Right lobe of liver (tissue), 6 donors: Measurements from ENCODE around the gene SCN9A. TPM values are rescaled to one million over a fixed set of nuclear protein-coding genes. Genes with fewer than 3 reads are reported as not detected.

Source experiments
- ATAC-seq, 4 donors: fragments of 200-7000 bp; cut with Tn5 transposase; one replicate each; pipeline ENCODE4 v1.9.1; 2020; ENCODE audit warnings: mild to moderate bottlenecking in 4 of 4, moderate library complexity in 4 of 4
- DNase-seq, 3 donors: peaks; one replicate each; pipeline ENCODE4 v3.0.0-alpha.2; 2020
- H3K27ac ChIP-seq, 3 donors: fragments of 200-600 bp; one replicate each; pipeline ENCODE4 v1.8.0; 2022
- H3K27me3 ChIP-seq, 2 donors: fragments of 200-600 bp; one replicate each; pipeline ENCODE4 v1.8.0; 2022
- H3K36me3 ChIP-seq, 4 donors: fragments of 200-600 bp; sonication (generic) in 1 of 4; one replicate each; pipeline versions ENCODE4 v1.5.1 to v1.8.0; 2017 to 2022; ENCODE audit warnings: control low read depth in 1 of 4
- H3K4me1 ChIP-seq, 4 donors: fragments of 200-600 bp; sonication (generic) in 1 of 4; one replicate each; pipeline versions ENCODE4 v1.5.1 to v1.8.0; 2017 to 2022; ENCODE audit warnings: control low read depth in 1 of 4
- H3K4me3 ChIP-seq, 3 donors: fragments of 200-600 bp; one replicate each; pipeline ENCODE4 v1.8.0; 2022
- H3K9me3 ChIP-seq, 4 donors: fragments of 200-600 bp; sonication (generic) in 1 of 4; one replicate each; pipeline versions ENCODE4 v1.5.1 to v1.8.0; 2017 to 2022; ENCODE audit warnings: control low read depth in 1 of 4
- POLR2A ChIP-seq: fragments of 450-650 bp; IDR thresholded peaks from one replicate; pipeline ENCODE4 v1.6.1; 2017; ENCODE audit warnings: antibody characterized with exemption, mild to moderate bottlenecking
- WGBS: methylation state at CpG from one replicate; pipeline ENCODE4 v1.1.6; 2018; ENCODE audit warnings: low coverage, low lambda C conversion rate; ENCODE audit not compliant: insufficient coverage; ENCODE audit errors: missing lambda C conversion rate; 5-methylcytosine and 5-hydroxymethylcytosine counted together
- intact Hi-C, 2 donors: fragments of 100-400 bp; cut with DNase I; formaldehyde crosslinking; loops; one replicate each; pipeline versions ENCODE4 v1.11.2 to v1.14.1; 2022
- total RNA-seq, 6 experiments: library from RNA; depleted of rRNA in 2 of 6; stranded (reverse); fragments of >200 nt in 2 of 6; fragmentation: NEBNext Ultra II Directional in 3 of 6; extraction: Animal tissue kit (Norgen Biotek cat#: 25700) in 3 of 6; gene quantifications; one replicate each; pipeline versions ENCODE4 v1.1.0 to v1.2.4, GENCODE V29; 2016 to 2023
- TF ChIP-seq, protein P1 (sequence below), 4 donors: fragments of 200-600 bp in 3 of 4; fragments of 450-650 bp in 1 of 4; IDR thresholded peaks; one replicate each; pipeline versions ENCODE4 v1.5.1 to v1.8.0; 2016 to 2022; ENCODE audit warnings: antibody characterized with exemption in 4 of 4, mild to moderate bottlenecking in 2 of 4
- donor health status: DM: no; HTN: yes; CAD: no.
- donor health status: DM: no; HTN: no; CAD: no.
- donor health status: DM: no; HTN: no; CAD: no.
- donor health status: DM: no; HTN: yes; CAD: no.
- donor health status: DM: no; HTN: yes; CAD: no.

The SCN9A gene
- total RNA-seq, 6 experiments from 2014 or later, result 2.1 to 10.2 (median 5.1) TPM

DNA sequence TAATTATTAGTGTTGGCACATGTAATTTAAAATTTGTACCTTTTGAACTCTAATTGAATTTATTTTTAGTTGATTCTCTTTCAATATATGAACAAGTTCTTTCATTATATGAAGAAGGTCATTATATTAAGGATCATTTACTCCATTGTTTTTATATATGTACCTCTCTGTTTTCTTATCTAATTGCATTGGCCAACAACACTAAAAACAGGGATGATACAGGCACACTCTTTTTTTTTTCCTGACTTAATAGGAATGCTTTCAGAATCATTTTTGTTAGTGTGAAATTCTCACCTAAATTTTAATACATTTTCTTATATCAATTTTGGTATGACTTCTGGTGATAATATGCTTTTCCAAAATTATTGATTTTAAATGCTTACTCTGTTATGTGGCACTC lies 173.0 kb downstream of the SCN9A start:
- H3K4me1 ChIP-seq, result no peaks in the 10 kb centered on the region
- H3K4me3 ChIP-seq, result no peak overlapping the region
- ATAC-seq (no peak), DNase-seq (no peak)
- H3K9me3 ChIP-seq, result no peaks in the 10 kb centered on the region
- no peaks in the 10 kb centered on the region for H3K36me3 ChIP-seq
- intact Hi-C loops, result no loop called here
- TF ChIP-seq, protein P1, sequence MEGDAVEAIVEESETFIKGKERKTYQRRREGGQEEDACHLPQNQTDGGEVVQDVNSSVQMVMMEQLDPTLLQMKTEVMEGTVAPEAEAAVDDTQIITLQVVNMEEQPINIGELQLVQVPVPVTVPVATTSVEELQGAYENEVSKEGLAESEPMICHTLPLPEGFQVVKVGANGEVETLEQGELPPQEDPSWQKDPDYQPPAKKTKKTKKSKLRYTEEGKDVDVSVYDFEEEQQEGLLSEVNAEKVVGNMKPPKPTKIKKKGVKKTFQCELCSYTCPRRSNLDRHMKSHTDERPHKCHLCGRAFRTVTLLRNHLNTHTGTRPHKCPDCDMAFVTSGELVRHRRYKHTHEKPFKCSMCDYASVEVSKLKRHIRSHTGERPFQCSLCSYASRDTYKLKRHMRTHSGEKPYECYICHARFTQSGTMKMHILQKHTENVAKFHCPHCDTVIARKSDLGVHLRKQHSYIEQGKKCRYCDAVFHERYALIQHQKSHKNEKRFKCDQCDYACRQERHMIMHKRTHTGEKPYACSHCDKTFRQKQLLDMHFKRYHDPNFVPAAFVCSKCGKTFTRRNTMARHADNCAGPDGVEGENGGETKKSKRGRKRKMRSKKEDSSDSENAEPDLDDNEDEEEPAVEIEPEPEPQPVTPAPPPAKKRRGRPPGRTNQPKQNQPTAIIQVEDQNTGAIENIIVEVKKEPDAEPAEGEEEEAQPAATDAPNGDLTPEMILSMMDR (IDR thresholded peaks at IDR 0.05), result no peak
- TF ChIP-seq POLR2A, result no peak
- H3K27me3 ChIP-seq, result no peaks in the 10 kb centered on the region
- no peak overlapping the region for H3K27ac ChIP-seq

GRCh38 chr2:166197446-166197845 lies 178.3 kb downstream of the SCN9A start:
- Histone ChIP-seq H3K36me3 (no peaks in the 10 kb centered on the region), H3K27ac (no peak overlapping the region), H3K27me3 (no peaks in the 10 kb centered on the region), H3K4me3 (no peak overlapping the region), H3K4me1 (no peaks in the 10 kb centered on the region), H3K9me3 (no peaks in the 10 kb centered on the region)
- intact Hi-C loops, result no loop called here
- 31% methylated on average over 3 of the region's 3 CpGs for WGBS
- ATAC-seq (peak in 2 of 4 donors; percentile 20 to 23), DNase-seq (no peak)
- no peak for TF ChIP-seq POLR2A

DNA sequence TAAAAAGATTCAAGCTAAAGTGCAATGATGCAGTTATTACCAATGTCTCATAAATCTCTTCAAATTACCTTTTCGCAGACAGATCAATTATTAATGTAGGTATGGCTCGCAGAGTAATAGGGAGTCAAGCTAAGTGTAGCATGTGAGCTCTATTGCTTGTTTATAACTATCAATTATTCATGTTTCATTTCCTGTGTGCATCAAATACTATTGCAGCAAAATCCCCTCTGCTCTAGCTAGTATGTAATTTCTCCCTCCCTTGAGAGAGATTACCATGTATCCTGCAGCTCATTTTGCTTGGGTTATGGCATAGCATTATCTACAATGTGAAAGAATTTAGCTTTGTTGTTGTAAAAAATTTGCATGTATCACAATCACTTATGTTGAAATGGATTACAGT lies 182.3 kb downstream of the SCN9A start:
- ATAC-seq (no peak), DNase-seq (no peak)
- Histone ChIP-seq H3K36me3 (no peaks in the 10 kb centered on the region), H3K4me1 (no peaks in the 10 kb centered on the region), H3K4me3 (no peak overlapping the region), H3K9me3 (no peaks in the 10 kb centered on the region), H3K27ac (no peak overlapping the region), H3K27me3 (no peaks in the 10 kb centered on the region)
- intact Hi-C loops, result no loop called here
- TF ChIP-seq, protein P1 (IDR thresholded peaks at IDR 0.05), result no peak
- no peak for TF ChIP-seq POLR2A
- WGBS, result 95% methylated on average over 2 of the region's 2 CpGs

DNA sequence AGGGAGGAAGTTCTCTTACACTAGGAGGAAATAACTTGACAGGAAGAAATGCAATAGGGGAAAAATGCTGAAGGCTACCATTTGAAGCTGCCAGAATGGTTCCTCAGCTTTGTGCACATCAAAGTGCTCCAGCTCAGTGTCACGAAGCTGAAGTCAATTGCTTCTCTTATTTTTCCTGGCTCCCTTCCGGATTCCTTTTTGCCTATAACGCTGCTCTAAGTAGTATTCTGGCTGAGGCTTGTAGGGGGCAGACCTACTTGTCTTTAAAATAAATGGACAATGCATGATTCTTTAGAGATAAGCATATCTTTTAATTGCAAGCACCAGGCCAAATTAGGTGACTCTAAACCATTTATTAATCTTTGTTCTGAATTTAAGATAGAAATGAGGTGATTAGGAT lies 187.7 kb downstream of the SCN9A start:
- DNase-seq (no peak), ATAC-seq (no peak)
- TF ChIP-seq, protein P1 (IDR thresholded peaks at IDR 0.05), result no peak
- no peak for TF ChIP-seq POLR2A
- Histone ChIP-seq H3K36me3 (no peaks in the 10 kb centered on the region), H3K4me1 (no peaks in the 10 kb centered on the region), H3K27me3 (no peaks in the 10 kb centered on the region), H3K9me3 (no peaks in the 10 kb centered on the region), H3K4me3 (no peak overlapping the region), H3K27ac (no peak overlapping the region)
- intact Hi-C loops, result no loop called here
- WGBS, result 44% methylated on average over 3 of the region's 3 CpGs

DNA sequence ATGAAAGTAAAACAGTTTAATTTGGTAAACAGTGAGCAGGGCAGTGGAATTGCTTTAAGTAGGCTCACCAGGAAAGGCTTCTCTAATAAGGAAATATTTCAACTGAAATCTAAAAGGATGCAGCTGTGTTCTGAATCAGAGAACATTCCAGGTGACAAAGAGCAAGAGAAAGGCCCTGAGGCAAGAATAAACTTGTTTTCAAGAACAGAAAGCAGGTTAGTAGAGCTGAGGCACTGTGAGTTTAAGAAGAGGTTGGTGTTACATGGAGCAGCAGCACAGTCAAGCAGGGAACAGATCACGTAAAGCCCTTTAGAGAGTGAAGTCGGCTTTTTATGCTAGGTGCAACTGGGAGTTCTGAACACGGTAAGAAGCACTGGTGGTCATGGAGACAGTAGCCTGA lies 191.0 kb downstream of the SCN9A start:
- no peaks in the 10 kb centered on the region for H3K4me1 ChIP-seq
- H3K36me3 ChIP-seq, result no peaks in the 10 kb centered on the region
- TF ChIP-seq, protein P1 (IDR thresholded peaks at IDR 0.05), result no peak
- no peak for TF ChIP-seq POLR2A
- no peak overlapping the region for H3K4me3 ChIP-seq
- ATAC-seq, result no peak
- 87% methylated on average over 3 of the region's 3 CpGs for WGBS
- no peak for DNase-seq
- H3K27me3 ChIP-seq, result no peaks in the 10 kb centered on the region
- no peak overlapping the region for H3K27ac ChIP-seq
- intact Hi-C loops, result no loop called here
- H3K9me3 ChIP-seq, result no peaks in the 10 kb centered on the region
